Measurements from ENCODE around the gene PXMP4. TPM values are rescaled to one million over a fixed set of nuclear protein-coding genes. Genes with fewer than 3 reads are reported as not detected.

Gene PXMP4
- total and polyA plus RNA-seq, 2 experiments from 2014 or later, result 9.2 to 14.9 TPM

Other genes starting within 250 kb of the PXMP4 start
- 28.1 and 53.1 TPM in 2 replicates for gene CBFA2T2, start 230.2 kb downstream of the PXMP4 start, total RNA-seq
- 36.7 and 57.0 TPM in 2 replicates for gene CBFA2T2, start 230.2 kb downstream of the PXMP4 start, polyA plus RNA-seq
- 0.21 TPM in 1 of 2 replicates, not detected in the other for gene C20orf144, start 58.0 kb downstream of the PXMP4 start, total RNA-seq
- 1.4 and 1.9 TPM in 2 replicates for gene C20orf144, start 58.0 kb downstream of the PXMP4 start, polyA plus RNA-seq
- 1.1 and 1.5 TPM in 2 replicates for gene ACTL10, start 53.4 kb downstream of the PXMP4 start, total RNA-seq
- 1.3 and 2.2 TPM in 2 replicates for gene ACTL10, start 53.4 kb downstream of the PXMP4 start, polyA plus RNA-seq
- gene NECAB3, start 45.9 kb downstream of the PXMP4 start, total RNA-seq, result 185 and 187 TPM in 2 replicates
- gene NECAB3, start 45.9 kb downstream of the PXMP4 start, polyA plus RNA-seq, result 93.1 and 98.5 TPM in 2 replicates
- 21.2 and 34.6 TPM in 2 replicates for gene E2F1, start 33.9 kb downstream of the PXMP4 start, total RNA-seq
- 26.7 and 61.4 TPM in 2 replicates for gene E2F1, start 33.9 kb downstream of the PXMP4 start, polyA plus RNA-seq
- 2.7 and 3.8 TPM in 2 replicates for gene ZNF341, start 11.7 kb upstream of the PXMP4 start, total RNA-seq
- gene ZNF341, start 11.7 kb upstream of the PXMP4 start, polyA plus RNA-seq, result 1.7 and 3.1 TPM in 2 replicates
- 106 and 110 TPM in 2 replicates for gene CHMP4B, start 91.0 kb upstream of the PXMP4 start, total RNA-seq
- 4.6 and 6.8 TPM in 2 replicates for gene CHMP4B, start 91.0 kb upstream of the PXMP4 start, polyA plus RNA-seq